ENCODE results near the gene IPO5.

The IPO5 gene

GRCh38 chr13:98048265-98048664 lies 94.8 kb downstream of the IPO5 start:
- Histone ChIP-seq H3K4me2 (ENCODE audit: low read length) (no peak overlapping the region), H3K79me2 (ENCODE audit: insufficient read depth, low read length) (no peaks in the 10 kb centered on the region), H4K20me1 (ENCODE audit: insufficient read depth, low read length) (no peaks in the 10 kb centered on the region), H3F3A (ENCODE audit: insufficient read depth, low read length) (no peaks in the 10 kb centered on the region), H3K9me3 (ENCODE audit: low read length) (no peaks in the 10 kb centered on the region), H3K9me2 (ENCODE audit: low read depth, low read length) (no peaks in the 10 kb centered on the region), H3K27me3 (ENCODE audit: insufficient read depth, low read length) (no peaks in the 10 kb centered on the region), H3K27ac (ENCODE audit: low read depth, low read length, poor library complexity, severe bottlenecking) (no peak overlapping the region), H3K4me1 (ENCODE audit: insufficient read depth, low read length, severe bottlenecking) (no peaks in the 10 kb centered on the region), H3K36me3 (ENCODE audit: insufficient read depth, low read length) (no peaks in the 10 kb centered on the region), H3K4me3 (ENCODE audit: low read depth, low read length, poor library complexity, severe bottlenecking) (no peak overlapping the region), H3K9ac (ENCODE audit: low read length) (no peak overlapping the region), H2AFZ (ENCODE audit: low read length) (no peak overlapping the region)
- no peak for TF ChIP-seq EZH2 (IDR thresholded peaks at IDR 0.05; ENCODE audit: borderline replicate concordance, low read length)

- Histone ChIP-seq H3K79me2 (ENCODE audit: insufficient read depth, low read length) (no peaks in the 10 kb centered on the region), H3K27ac (ENCODE audit: low read depth, low read length, poor library complexity, severe bottlenecking) (no peak overlapping the region), H3K36me3 (ENCODE audit: insufficient read depth, low read length) (no peaks in the 10 kb centered on the region), H3K4me2 (ENCODE audit: low read length) (no peak overlapping the region), H2AFZ (ENCODE audit: low read length) (no peak overlapping the region), H4K20me1 (ENCODE audit: insufficient read depth, low read length) (no peaks in the 10 kb centered on the region), H3K4me1 (ENCODE audit: insufficient read depth, low read length, severe bottlenecking) (no peaks in the 10 kb centered on the region), H3K9me3 (ENCODE audit: low read length) (peaks cover 6% of the 10 kb centered on the region; the same call in 1 of the 2 replicates), H3K27me3 (ENCODE audit: insufficient read depth, low read length) (peaks cover 11% of the 10 kb centered on the region; the same call in 1 of the 2 replicates), H3K9ac (ENCODE audit: low read length) (no peak overlapping the region), H3F3A (ENCODE audit: insufficient read depth, low read length) (no peaks in the 10 kb centered on the region), H3K9me2 (ENCODE audit: low read depth, low read length) (no peaks in the 10 kb centered on the region), H3K4me3 (ENCODE audit: low read depth, low read length, poor library complexity, severe bottlenecking) (no peak overlapping the region)
- TF ChIP-seq EZH2 (IDR thresholded peaks at IDR 0.05; ENCODE audit: borderline replicate concordance, low read length) = no peak
- TF ChIP-seq CTCF (IDR thresholded peaks at IDR 0.05; ENCODE audit: low read length) = no peak
These were observed 96.6 kb downstream of the IPO5 start for GRCh38 chr13:98050041-98050466.

- H3K4me2 ChIP-seq (ENCODE audit: low read length) = no peak overlapping the region
- no peak overlapping the region for H3K9ac ChIP-seq (ENCODE audit: low read length)
- no peak overlapping the region for H2AFZ ChIP-seq (ENCODE audit: low read length)
- no peaks in the 10 kb centered on the region for H3F3A ChIP-seq (ENCODE audit: insufficient read depth, low read length)
- no peaks in the 10 kb centered on the region for H3K36me3 ChIP-seq (ENCODE audit: insufficient read depth, low read length)
- no peaks in the 10 kb centered on the region for H3K9me2 ChIP-seq (ENCODE audit: low read depth, low read length)
- H3K27me3 ChIP-seq (ENCODE audit: insufficient read depth, low read length) = peaks cover 13% of the 10 kb centered on the region; the same call in 1 of the 2 replicates
- no peaks in the 10 kb centered on the region for H3K4me1 ChIP-seq (ENCODE audit: insufficient read depth, low read length, severe bottlenecking)
- H3K27ac ChIP-seq (ENCODE audit: low read depth, low read length, poor library complexity, severe bottlenecking) = no peak overlapping the region
- no peak for TF ChIP-seq CTCF (IDR thresholded peaks at IDR 0.05; ENCODE audit: low read length)
- no peak for TF ChIP-seq EZH2 (IDR thresholded peaks at IDR 0.05; ENCODE audit: borderline replicate concordance, low read length)
- no peaks in the 10 kb centered on the region for H3K79me2 ChIP-seq (ENCODE audit: insufficient read depth, low read length)
- no peak overlapping the region for H3K4me3 ChIP-seq (ENCODE audit: low read depth, low read length, poor library complexity, severe bottlenecking)
- H4K20me1 ChIP-seq (ENCODE audit: insufficient read depth, low read length) = no peaks in the 10 kb centered on the region
- H3K9me3 ChIP-seq (ENCODE audit: low read length) = peaks cover 6% of the 10 kb centered on the region; the same call in 1 of the 2 replicates
These were observed 98.9 kb downstream of the IPO5 start for GRCh38 chr13:98052412-98052811.

GRCh38 chr13:98054301-98054700 lies 100.8 kb downstream of the IPO5 start:
- no peaks in the 10 kb centered on the region for H3K9me2 ChIP-seq (ENCODE audit: low read depth, low read length)

More at GRCh38 chr13:98054301-98054700, 100.8 kb downstream of the IPO5 start:
- H3K27me3 ChIP-seq (ENCODE audit: insufficient read depth, low read length) = peaks cover 13% of the 10 kb centered on the region; the same call in 1 of the 2 replicates
- no peak overlapping the region for H2AFZ ChIP-seq (ENCODE audit: low read length)
- no peaks in the 10 kb centered on the region for H4K20me1 ChIP-seq (ENCODE audit: insufficient read depth, low read length)
- peaks cover 6% of the 10 kb centered on the region; the same call in 1 of the 2 replicates for H3K9me3 ChIP-seq (ENCODE audit: low read length)
- no peak overlapping the region for H3K9ac ChIP-seq (ENCODE audit: low read length)
- no peaks in the 10 kb centered on the region for H3K36me3 ChIP-seq (ENCODE audit: insufficient read depth, low read length)
- no peak overlapping the region for H3K4me3 ChIP-seq (ENCODE audit: low read depth, low read length, poor library complexity, severe bottlenecking)
- no peak for TF ChIP-seq EZH2 (IDR thresholded peaks at IDR 0.05; ENCODE audit: borderline replicate concordance, low read length)
- no peak for TF ChIP-seq CTCF (IDR thresholded peaks at IDR 0.05; ENCODE audit: low read length)
- H3K27ac ChIP-seq (ENCODE audit: low read depth, low read length, poor library complexity, severe bottlenecking) = no peak overlapping the region
- no peaks in the 10 kb centered on the region for H3K4me1 ChIP-seq (ENCODE audit: insufficient read depth, low read length, severe bottlenecking)
- no peaks in the 10 kb centered on the region for H3F3A ChIP-seq (ENCODE audit: insufficient read depth, low read length)
- H3K79me2 ChIP-seq (ENCODE audit: insufficient read depth, low read length) = no peaks in the 10 kb centered on the region
- no peak overlapping the region for H3K4me2 ChIP-seq (ENCODE audit: low read length)
